Measurements from ENCODE around the gene ARHGAP25.

DNA sequence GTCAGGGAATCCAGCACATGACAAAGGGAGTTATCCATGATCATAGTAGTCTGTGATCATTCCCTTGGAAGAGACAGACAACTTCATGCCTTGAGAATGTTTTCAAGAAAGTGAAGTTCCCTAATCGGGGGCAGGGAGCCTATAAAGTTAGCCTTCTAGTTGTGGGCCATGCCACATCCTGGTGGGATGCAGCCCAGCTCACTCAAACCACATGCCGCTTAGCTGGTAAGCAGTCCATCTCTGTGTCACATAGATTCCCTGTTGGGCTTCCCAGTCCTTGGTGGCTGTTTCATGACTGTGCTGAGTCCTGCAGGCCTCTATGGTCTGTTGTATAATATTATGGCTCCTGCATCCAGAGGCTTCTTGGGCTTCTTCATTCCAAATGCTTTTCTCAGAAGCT lies 11.4 kb upstream of the ARHGAP25 start:
- TF ChIP-seq, protein P1, sequence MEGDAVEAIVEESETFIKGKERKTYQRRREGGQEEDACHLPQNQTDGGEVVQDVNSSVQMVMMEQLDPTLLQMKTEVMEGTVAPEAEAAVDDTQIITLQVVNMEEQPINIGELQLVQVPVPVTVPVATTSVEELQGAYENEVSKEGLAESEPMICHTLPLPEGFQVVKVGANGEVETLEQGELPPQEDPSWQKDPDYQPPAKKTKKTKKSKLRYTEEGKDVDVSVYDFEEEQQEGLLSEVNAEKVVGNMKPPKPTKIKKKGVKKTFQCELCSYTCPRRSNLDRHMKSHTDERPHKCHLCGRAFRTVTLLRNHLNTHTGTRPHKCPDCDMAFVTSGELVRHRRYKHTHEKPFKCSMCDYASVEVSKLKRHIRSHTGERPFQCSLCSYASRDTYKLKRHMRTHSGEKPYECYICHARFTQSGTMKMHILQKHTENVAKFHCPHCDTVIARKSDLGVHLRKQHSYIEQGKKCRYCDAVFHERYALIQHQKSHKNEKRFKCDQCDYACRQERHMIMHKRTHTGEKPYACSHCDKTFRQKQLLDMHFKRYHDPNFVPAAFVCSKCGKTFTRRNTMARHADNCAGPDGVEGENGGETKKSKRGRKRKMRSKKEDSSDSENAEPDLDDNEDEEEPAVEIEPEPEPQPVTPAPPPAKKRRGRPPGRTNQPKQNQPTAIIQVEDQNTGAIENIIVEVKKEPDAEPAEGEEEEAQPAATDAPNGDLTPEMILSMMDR (conservative IDR thresholded peaks at IDR 0.05): no peak
- TF ChIP-seq ZFX (IDR thresholded peaks at IDR 0.05): no peak

All from C4-2B (cell line).